GM18870 (cell line): ENCODE data around the gene TRPV2.

ENCODE experiments used
- ATAC-seq: cut with Tn5 transposase; IDR thresholded peaks from one replicate; pipeline ENCODE4 v1.9.1; 2021; ENCODE audit warnings: moderate library complexity; ENCODE audit not compliant: unreplicated experiment

Gene TRPV2

DNA sequence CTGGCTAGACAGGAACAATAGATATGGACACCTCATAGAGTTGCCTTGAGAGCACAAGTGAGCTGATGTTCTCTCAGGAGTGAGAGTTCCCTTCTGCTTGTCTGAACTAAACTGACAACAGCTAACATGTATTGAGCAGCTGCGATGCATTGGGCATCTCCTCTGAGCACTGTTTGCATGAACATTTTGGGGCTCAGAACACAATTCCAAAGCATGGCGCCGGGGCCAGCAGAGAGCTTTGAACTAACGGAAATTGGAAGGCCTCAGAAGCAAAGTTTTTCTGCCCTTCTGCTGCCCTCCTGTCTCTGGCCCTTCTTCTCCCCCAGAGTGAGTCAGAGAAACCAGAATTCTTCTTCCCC lies 38.1 kb downstream of the TRPV2 start:
- ATAC-seq: no peak

DNA sequence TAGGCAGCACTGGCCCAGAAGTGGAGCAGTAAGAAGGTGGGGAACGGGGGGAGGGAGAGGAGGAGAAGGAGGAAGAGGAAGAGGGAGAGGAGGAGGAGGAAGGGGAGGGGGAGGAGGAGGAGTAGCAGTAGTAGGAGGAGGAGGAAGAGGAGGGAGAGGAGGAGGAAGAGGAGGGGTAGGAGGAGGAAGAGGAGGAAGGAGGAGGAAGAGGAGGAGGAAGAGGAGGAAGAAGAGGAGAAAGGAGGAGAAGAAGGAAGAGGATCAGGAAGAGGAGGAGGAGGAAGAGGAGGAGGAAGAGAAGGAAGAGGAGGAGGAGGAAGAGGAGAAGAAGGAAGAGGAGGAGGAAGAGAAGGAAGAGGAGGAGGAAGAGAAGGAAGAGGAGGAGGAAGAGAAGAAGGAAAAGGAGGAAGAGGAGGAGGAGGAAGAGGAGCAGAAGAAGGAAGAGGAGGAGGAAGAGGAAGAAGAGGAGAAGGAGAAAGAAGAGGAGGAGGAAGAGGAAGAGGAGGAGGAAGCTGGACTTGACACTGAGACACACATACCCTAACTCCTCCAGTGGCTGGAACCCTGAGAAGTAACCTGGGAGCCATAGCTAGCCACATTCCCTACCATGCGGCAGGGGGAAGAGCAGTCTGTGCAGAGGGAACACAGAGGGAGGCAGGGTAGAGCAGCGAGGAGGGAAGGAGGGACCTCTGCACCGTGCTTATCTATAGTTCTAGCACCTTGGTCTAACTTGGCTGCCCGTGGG lies 40.8 kb downstream of the TRPV2 start:
- no peak for ATAC-seq

DNA sequence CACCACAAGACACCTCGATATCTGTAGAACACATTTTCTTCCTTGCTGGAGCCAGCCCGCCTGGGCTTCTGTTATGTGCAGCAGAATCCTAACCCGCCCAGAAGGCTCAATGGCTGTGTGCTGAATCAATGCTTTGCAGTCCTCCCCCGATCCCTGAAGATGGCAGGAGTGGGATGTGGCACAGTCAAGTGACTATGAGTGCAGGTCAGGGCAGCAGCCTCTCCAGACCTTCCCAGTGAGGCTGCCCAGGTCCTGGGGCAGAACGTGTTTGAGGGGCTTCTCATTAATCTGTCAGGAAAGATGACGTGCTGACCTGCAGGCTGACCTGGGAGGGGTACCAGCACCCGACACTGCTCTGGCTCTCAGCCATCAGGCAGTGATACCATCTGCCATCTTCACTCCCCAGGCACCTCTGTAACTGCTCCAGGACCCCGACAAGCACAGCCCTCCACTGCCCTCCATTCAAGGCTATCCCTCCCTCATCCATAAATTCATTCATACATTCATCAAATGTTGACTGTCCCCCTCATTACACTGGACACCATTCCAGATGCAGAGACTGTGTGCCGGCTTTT lies 41.5 kb downstream of the TRPV2 start:
- ATAC-seq: no peak

DNA sequence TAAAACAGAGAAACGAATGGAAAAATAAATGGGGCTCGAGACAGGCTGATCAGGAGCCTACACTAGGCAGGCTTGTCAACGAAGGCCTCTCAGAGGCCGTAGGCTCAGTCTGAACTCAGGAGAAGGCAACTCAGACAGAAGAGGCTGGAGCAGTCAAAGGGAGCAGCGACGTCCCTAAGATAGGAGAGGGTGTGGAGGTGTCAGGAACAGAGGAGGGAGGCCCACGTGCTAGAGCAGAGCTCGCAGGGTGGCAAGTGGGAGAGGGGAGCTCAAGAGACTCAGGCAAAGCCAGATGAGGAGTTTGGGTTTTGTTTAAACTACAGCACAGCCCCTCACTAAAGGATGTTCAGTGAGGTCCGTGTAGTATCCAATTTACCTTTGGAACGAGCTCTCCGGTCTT lies 43.9 kb downstream of the TRPV2 start:
- no peak for ATAC-seq

DNA sequence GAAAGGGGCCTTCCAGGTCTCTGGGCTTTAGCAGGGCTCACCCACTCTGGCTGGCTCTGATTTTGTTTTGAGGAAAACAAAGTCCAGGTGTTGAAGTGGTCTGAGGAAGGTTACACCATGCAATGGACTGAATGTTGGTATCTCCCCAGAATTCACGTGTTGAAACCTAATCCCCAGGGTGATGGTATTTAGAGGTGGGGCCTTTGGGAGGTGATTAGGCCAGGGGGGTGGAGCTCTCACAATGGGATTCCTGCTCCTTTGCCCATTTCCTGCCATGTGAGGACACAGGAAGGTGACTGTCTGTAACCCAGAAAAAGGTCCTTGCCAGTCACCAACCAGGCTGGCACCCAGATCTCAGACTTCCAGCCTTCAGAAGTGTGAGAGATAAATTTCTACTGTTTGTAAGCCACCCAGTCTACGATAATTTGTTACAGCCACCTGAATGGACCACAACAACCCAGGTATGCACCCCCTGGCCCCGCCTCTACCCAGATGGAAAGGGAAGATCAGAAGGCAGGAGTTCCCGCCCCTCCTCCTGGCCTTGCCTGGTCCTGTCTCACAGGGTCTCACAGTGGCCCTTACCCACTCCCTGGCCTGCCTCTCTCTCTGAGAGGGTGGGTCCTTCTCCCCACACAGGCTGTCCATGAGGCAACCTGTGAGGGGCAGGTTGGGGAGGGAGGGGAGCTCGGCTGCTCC lies 44.6 kb downstream of the TRPV2 start:
- ATAC-seq: no peak

DNA sequence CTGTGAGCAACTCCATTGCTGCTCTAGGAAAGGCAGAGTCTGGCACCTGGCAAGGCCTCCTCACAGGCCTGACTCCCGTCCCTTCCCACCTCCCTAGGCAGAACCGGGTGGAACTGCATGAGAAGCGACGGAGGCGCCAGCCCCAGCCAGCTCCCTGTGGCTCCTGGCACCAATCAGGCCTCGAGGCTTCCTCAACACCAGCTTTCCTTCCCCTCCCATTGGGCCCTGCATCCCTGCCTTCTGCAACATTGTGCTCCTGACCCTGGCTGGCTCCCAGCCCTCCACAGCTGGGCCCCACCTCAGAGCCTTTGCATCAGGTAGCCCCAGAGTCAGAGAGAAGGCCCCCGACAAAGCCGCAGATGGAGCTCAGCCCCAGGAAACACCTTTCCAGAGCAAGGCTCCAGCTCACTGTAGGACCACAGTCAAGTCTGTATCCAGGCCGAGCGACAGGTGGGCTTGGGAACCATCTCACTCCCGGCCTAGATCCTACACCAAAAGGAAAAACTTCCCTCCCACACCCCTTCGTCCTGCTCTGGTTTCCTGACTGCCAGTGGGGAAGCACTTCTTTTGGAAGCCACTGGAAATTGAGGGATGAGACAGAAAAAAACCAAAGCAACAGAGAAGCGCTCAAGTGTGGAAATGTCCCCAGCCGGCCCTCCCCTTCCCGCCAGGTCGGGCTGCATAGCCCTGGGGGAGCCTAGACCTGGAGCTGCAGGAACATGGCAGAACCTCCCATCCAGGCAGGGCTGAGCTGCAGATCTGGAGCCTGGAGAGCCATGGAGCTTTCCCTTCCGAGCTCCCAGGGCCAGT lies 45.6 kb downstream of the TRPV2 start:
- ATAC-seq: no peak

DNA sequence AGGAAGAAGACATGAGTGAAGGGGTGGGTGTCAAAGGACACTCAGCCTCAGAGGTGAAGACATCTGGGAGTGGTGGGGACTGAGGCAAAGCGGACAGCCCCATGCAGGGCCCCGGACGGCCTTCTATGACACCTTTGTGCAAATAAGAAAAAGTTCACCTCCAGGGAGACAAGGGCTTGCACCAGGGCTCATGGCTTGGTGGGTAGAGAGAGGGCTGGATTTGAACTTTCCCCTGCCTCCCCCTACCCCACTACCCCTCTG lies 46.2 kb downstream of the TRPV2 start:
- no peak for ATAC-seq

DNA sequence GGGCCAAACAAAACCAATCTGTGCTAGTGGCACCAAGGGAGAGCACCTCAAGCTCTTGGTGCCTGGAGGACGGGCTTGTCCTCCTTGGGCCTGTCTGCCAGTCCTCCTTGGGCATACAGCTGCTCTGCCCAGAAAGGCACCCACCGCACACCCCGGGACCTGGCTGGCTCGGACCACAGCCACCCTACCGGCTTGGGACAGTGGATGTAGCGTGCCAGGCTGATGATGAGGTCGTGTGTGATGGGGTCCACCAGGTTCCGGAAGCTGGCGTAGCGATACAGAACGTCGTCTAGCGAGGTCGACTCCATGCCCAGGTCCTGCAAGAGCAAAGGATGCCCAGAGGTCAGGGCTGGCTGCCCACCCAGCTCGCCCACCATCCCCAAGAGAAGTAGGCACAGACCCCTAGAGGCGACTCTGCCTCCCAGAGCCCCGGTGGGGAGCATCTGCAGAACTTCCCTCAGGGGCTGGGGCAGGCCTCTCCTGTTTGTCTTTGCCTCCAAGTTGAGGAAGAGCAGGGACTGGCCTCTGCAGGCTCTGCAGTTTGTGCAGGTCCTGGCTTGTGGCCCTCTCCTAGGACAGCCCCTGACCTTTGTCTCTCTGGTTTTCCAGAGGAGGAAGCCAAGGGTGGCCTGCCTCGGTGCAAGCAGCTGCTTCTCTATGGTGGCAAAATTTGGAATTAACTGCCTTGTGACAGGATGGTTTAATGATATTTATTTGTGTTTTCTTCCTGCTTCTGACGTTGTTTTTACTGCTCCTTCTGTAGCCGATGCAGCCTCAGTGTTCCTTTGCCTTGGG lies 46.9 kb downstream of the TRPV2 start:
- ATAC-seq: no peak

DNA sequence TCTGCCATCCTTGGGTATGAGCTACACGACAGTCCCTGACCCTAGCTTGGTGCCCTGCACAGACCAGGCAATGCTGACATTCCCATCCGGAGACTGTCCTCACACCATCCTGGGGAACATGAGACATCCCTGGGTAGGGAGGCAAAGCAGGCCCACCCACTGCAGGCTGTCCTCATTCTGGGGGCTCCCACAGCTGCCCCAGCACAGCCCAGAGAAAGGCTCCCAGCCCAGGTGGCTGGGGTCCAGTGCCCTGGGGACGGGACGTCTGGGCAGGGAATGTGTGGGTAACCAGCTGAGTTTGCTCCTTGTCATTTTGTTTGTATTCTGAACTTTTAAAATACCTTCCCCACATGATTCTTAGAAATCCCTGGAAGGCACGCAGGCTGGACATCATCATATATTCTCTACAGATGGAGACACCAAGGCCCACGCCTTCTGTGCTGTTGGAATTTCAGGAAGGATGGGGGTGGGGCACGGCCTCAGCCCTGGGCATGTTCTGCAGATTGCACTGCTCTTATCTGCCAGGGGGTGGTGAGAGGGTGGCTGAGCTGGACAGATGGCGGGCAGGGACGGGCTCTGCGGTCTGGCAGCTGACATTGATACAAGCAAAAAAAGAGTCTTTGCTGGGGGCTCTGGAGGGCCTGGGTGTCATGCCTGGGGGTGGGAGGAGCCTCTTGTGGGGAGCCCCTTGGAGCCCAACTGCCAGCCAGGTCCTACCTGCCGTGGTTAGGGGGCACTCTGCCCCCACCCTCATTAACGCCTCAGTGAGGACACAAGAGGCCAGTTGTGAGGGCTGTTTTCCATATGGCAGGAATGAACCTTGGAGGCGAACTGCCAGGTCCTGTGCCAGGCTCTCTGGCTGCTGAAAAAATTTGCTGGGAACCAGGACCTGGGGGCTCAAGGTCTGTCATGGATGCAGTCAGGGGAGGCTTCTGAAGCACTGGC lies 48.3 kb downstream of the TRPV2 start:
- no peak for ATAC-seq

DNA sequence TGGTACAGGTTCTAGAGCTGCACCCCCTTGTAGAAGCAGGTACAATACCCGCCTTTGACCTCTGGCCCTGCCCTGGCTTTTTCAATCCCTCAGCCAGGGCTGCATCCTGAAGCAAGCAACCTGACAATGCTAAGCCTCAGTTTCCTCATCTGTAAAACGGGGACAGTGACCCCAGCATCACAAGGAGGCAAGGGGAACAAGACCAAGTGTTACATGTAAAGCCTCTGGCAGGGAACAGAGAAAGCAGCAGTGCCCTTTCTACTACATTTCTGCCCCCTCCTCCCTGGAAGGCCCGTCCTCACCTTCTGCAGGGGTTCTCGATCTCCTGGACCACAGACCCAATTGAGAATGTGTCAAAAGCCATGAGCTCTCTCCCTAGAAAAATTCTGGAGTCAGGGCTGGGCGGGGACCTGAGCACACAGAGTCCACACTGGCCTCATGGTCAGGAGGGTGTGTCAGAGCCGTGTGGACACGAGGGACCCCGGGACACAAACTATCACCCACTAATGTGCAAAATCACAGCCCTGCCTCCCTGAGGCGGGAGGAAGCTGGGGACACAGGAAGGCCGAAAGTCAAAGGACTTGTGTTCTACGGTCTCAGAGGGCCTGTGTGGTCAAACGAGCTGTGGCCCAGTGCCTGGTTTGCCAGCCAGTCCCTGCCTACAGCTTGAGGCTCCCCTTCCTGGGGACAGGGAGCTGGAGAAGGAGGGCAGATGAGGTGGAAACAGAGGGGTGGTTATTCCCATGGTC lies 49.1 kb downstream of the TRPV2 start:
- no peak for ATAC-seq

DNA sequence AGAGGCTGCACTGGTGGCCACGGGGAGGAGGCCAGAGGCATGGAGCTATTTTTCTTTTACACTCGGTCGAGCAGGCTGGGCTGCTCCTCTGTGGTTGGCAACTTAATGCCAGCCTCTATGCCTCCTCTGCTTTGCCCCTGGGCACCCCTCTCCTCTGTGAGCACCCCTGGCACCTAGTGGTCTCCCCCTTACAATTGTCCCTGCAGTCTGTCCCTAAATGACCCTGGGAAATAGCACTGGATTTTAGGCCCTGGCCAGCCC lies 49.6 kb downstream of the TRPV2 start:
- no peak for ATAC-seq

DNA sequence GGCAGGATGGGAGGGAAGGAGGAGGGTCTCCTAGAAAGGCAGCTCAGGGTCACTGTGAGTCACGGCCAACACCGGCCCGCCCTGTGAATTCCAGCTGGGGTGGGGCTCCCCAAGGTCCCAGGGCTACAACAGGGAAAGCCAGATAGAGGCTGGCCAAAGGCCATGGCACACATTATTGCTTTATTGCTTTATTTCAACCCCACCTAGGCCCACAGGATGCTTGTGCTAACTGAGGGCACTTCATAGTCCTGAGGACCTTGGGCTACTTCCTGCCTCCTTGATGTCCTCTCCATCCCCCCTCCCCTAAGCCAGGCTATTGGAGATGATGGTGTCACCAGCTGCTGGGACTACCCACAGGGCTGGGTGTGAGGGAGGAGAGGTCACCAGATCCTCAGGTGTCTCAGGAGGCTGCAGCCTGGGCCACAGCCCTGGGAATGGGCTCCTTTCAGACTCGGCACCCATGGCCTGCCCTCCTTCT lies 50.5 kb downstream of the TRPV2 start:
- ATAC-seq: no peak

DNA sequence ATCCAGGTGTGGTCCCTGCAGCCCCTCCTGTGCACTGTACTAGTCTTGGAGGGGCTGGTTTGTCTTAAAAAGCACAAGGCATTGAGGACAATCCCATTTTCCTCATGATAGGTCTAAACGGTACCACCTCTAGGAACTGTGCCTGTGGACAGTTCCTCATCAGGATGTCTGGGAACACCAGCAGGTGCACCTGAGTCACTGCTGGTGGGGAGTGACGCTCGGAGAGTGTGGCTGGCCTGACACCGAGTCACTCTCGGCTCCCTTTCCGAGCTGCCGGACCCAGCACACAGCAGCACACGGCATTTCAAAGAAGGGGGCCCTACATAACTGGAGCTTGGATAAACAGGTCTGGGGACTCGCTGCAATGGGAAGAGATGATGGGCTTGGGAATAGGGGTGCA lies 51.0 kb downstream of the TRPV2 start:
- ATAC-seq: no peak

DNA sequence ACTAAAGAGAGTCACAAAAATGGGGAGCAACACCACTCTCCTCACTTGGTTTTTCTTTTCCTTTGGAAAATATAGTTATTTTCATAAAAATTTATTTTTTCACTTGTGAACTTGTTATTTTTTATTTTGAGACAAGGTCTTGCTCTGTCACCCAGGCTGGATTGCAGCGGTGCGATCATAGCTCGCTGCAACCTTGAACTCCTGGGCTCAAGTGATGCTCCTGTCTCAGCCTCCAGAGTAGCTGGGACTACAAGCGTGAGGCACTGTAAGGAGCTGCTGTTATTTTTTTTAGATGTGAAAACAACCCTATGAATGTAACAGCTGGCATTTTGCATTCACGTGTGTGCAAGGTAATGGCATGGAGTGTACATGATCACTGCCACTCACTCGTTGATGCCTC lies 51.7 kb downstream of the TRPV2 start:
- ATAC-seq: no peak

DNA sequence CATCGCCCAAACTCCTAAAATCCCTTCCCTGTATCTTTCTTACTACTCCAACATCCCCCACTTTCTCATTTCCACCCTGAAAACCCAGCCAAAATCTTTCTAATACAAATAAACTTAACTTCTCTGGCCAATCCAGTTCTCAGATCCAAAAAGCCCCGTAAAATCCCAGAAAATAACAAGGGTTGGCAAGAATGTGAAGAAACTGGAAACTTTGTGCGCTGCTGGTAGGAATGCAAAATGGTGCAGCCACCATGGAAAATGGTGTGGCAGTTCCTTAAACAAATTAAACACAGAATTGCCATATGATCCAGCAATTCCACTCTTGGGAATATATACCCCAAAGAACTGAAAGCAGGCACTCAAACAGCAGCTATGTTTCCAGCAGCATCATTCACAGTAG lies 52.5 kb downstream of the TRPV2 start:
- no peak for ATAC-seq

DNA sequence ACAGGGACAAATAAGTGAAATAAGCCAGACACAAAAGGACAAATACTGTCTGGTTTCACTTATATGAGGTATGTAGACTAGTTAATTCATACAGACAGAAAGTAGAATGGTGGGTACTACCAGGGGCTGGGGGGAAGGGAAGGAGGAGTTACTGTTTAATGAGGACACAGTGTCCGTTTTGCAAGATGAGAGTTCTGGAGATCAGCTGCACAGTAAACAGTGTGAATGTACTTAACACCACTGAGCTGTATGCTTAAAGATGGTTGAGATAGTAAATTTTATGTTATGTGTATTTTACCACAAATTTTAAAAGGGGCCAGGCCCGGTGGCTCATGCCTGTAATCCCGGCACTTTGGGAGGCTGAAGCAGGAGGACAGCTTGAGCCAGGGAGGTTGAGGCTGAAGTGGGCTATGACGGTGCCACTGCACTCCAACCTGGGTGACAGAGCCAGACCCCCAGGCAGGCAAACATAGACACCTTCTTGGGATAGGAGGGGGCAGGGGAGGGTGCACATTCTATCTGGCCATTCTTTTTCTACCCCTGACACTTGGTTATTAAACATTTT lies 53.1 kb downstream of the TRPV2 start:
- ATAC-seq: no peak

DNA sequence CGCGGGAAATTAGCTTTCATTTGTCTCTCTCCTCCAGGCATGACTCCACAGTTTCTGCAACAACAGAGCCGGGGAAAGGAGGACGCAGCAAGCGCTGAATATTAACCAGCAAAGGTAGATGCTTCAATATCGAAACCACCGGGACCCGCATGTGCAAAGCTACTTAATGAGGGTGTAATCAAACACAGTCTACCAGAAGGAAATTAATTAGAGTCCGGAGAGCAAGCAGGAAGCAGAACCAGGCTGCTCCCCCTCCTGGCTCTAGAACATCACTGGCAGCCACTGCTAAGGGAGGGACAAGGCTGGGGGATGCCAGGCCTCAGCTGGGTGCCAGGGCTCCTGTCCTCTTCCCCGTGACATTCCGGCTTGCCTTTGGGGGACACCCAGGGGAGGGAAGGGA lies 54.9 kb downstream of the TRPV2 start:
- ATAC-seq: no peak

DNA sequence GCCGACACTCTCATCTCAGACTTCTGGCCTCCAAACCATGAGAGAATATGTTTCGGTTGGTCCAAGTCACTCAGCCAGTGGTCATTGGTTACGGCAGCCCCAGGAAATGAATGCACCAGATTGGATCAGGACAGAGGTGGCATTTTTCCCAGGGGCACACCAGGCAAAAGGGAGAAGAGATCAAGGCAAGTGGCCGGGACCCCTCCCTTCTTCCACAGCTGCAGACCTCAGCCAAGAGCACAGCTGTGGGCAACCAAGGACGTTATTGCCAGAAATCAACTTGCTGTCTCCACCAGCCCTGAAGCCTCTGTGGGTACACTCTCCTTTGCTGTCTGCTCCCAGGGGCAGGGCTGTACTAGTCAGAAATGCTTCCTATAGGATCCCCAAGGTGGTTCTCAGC lies 55.9 kb downstream of the TRPV2 start:
- ATAC-seq: no peak

DNA sequence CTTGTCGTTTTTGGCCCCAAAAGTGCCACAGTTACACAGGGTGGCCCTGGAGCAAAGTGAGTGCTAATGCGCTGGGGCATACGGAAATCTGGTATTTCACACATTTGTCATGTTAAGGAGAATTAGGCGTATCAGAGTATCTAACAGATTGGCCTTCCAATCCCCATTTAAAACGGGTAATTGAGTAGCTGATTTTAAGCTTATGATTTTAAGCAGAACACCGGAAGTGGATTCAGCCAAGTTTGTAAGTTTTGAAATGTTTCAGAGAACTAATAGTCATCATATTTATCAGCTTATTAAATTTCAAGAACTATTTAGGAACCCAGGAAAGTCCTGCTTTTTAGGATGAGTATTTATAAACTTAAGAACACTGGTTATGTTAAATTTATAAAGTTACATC lies 57.2 kb downstream of the TRPV2 start:
- ATAC-seq: no peak
